Posterior cingulate gyrus (tissue), 11 donors: ENCODE measurements around the gene DYNC2I2.
"Not testable (repeated sequence)": the region's sequence is repeated elsewhere in the genome, so short reads cannot be mapped to it uniquely, and the experiment has no call there.

Experiments used
- DNase-seq, 10 donors: peaks; one replicate each; pipeline versions ENCODE4 v3.0.0 to v3.0.0-alpha.2; 2020 to 2021; ENCODE audit warnings: mixed read lengths in 3 of 10
- intact Hi-C: fragments of 100-400 bp; cut with DNase I; formaldehyde crosslinking; loops from one replicate; pipeline ENCODE4 v1.15.1; 2023

DYNC2I2 gene

GRCh38 chr9:128625391-128626146 lies 31.1 kb downstream of the DYNC2I2 start:
- DNase-seq: peak in 3 of 10 donors; percentile 70 to 88 (median 85)
- intact Hi-C loops: no loop called here

- intact Hi-C loops: no loop called here
- peak in 3 of 10 donors; percentile 49 to 80 (median 74) for DNase-seq
Observed at GRCh38 chr9:128624566-128624965, 32.1 kb downstream of the DYNC2I2 start.

GRCh38 chr9:128621730-128622455 lies 34.8 kb downstream of the DYNC2I2 start:
- intact Hi-C loops: no loop called here
- peak in 3 of 10 donors; percentile 29 to 50 (median 46) for DNase-seq

GRCh38 chr9:128619779-128620178 lies 36.9 kb downstream of the DYNC2I2 start:
- peak in 3 of 10 donors; percentile 17 to 55 (median 22) for DNase-seq
- intact Hi-C loops: no loop called here

GRCh38 chr9:128619127-128619526 lies 37.5 kb downstream of the DYNC2I2 start:
- peak in 3 of 10 donors; percentile 9 to 57 (median 27) for DNase-seq
- intact Hi-C loops: no loop called here

- intact Hi-C loops: no loop called here
- DNase-seq: peak in 3 of 10 donors; percentile 25 to 73 (median 69)
Observed at GRCh38 chr9:128617943-128618342, 38.7 kb downstream of the DYNC2I2 start.

- intact Hi-C loops: no loop called here
- peak in 1 of 10 donors; percentile 59 for DNase-seq
Observed at GRCh38 chr9:128615571-128615970, 41.1 kb downstream of the DYNC2I2 start.

GRCh38 chr9:128614728-128615127 lies 41.9 kb downstream of the DYNC2I2 start:
- intact Hi-C loops: no loop called here
- no peak for DNase-seq

- intact Hi-C loops: no loop called here
- DNase-seq: peak in 2 of 10 donors; percentile 56 to 62
Observed at GRCh38 chr9:128611600-128612394, 44.9 kb downstream of the DYNC2I2 start.

GRCh38 chr9:128610897-128611296 lies 45.8 kb downstream of the DYNC2I2 start:
- intact Hi-C loops: no loop called here
- DNase-seq: no peak

- peak; percentile 56 to 97 (median 86) for DNase-seq
- intact Hi-C loops: loop anchor here (5.0 kb wide), 1 partner anchor 50 kb away; no protein-coding TSS in a partner anchor
Observed at GRCh38 chr9:128607642-128608350, 48.9 kb downstream of the DYNC2I2 start.

GRCh38 chr9:128603697-128604096 lies 53.0 kb downstream of the DYNC2I2 start:
- no peak for DNase-seq
- intact Hi-C loops: no loop called here

- intact Hi-C loops: no loop called here
- DNase-seq: no peak
Observed at GRCh38 chr9:128600099-128600498, 56.5 kb downstream of the DYNC2I2 start.

GRCh38 chr9:128595471-128595870 lies 61.2 kb downstream of the DYNC2I2 start:
- no peak for DNase-seq
- intact Hi-C loops: no loop called here

- DNase-seq: no peak
- intact Hi-C loops: no loop called here
Observed at GRCh38 chr9:128593856-128594255, 62.8 kb downstream of the DYNC2I2 start.

- peak in 1 of 10 donors; percentile 15 for DNase-seq
- intact Hi-C loops: no loop called here
Observed at GRCh38 chr9:128593039-128593438, 63.6 kb downstream of the DYNC2I2 start.

- intact Hi-C loops: no loop called here
- DNase-seq: peak in 1 of 10 donors; percentile 34
Observed at GRCh38 chr9:128588581-128589233, 67.9 kb downstream of the DYNC2I2 start.

- intact Hi-C loops: no loop called here
- DNase-seq: no peak
Observed at GRCh38 chr9:128587453-128587852, 69.2 kb downstream of the DYNC2I2 start.

GRCh38 chr9:128586934-128587333 lies 69.7 kb downstream of the DYNC2I2 start:
- DNase-seq, intact Hi-C loops: not testable (repeated sequence)

GRCh38 chr9:128585155-128585554 lies 71.5 kb downstream of the DYNC2I2 start:
- intact Hi-C loops, DNase-seq: not testable (repeated sequence)
